Lower leg skin (tissue), 3 donors: Measurements from ENCODE around the gene TMEM184C.

Source experiments
- CTCF ChIP-seq, 3 donors: fragments of 450-650 bp; IDR thresholded peaks; one replicate each; pipeline ENCODE4 v1.5.1; 2016; ENCODE audit warnings: antibody characterized with exemption in 3 of 3, mild to moderate bottlenecking in 3 of 3, moderate library complexity in 2 of 3
- POLR2A ChIP-seq, 2 donors: fragments of 450-650 bp; IDR thresholded peaks; one replicate each; pipeline ENCODE4 v1.6.1; 2016 to 2017; ENCODE audit warnings: antibody characterized with exemption in 2 of 2, mild to moderate bottlenecking in 1 of 2, moderate library complexity in 1 of 2

- TF ChIP-seq CTCF (IDR thresholded peaks at IDR 0.05), result no peak
- no peak for TF ChIP-seq POLR2A (IDR thresholded peaks at IDR 0.05)
These were observed 41.3 kb downstream of the TMEM184C start for GRCh38 chr4:147658501-147658900.
